Cerebellar nuclear complex (tissue), 1 donor: ENCODE data around the gene UCN.
"Not testable (repeated sequence)": the region's sequence is repeated elsewhere in the genome, so short reads cannot be mapped to it uniquely, and the experiment has no call there.

Experiments
- DNase-seq, 2 experiments: peaks; one replicate each; lab custom pipeline; 2025; lab: John Stamatoyannopoulos, UW

The UCN gene

DNA sequence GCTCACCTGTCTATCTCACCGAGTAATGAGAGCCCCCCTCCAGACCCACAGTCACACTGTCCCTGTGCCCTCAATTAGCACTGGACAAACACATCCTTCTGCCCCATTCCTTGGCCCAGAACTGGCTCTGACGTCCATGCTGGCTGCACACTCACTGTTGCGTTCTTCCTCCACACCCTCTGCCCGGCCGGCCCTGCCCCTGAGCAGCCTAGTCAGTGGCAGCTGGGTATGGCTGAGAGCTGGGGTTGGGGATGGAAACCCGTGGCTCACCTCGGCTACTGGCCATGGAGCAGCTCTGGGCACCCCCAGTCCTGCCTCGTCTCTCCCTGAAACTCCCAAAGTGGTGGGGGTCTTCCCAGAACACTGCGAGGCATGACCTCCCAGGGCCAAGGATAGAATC is 6.5 kb upstream of the UCN start:
- no peak for DNase-seq

- no peak for DNase-seq
Observed at GRCh38 chr2:27313882-27314645, 5.8 kb upstream of the UCN start.

GRCh38 chr2:27312152-27312551 is 3.9 kb upstream of the UCN start:
- DNase-seq, result no peak

- DNase-seq, result no peak
Observed at GRCh38 chr2:27309651-27310050, 1.4 kb upstream of the UCN start.

DNA sequence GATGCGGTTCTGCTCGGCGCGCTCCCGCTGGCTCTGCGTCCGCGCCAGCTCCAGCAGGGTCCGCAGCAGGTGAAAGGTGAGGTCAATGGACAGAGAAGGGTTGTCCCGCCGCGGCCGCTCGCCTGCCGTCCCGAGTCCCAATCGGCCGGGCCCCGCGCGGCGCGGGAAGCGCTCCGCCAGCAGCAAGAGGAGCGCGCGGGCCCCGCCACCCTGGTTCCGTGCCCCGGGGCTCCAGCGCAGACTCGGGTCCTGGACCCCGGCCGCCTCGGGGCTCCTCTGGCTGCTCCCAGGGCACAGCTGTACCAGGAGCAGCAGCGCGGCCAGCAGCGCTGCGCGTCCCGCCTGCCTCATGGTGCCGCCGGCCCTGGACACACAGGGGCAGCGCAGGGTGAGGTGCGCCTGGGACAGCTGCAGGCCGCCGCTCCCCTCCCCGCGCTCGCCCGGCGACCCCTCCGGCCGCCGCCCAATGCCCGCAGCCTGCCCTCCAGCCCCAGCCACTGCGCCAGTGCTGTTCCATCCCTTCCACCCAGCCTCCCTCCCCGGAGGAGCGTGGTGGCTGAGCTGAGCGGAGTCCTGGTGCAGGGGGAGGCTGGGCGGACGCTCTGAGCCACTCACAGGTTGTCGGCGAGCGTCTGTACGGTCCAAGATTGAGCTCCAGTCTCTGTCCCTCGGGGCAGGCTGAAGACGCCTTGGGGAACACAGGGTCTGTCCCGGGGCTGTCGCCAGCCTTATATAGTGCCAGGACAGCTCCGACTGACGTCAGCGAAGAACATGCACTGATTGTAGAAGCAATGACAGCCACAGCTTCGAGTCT is 493 bp downstream of the UCN start:
- no peak for DNase-seq

DNA sequence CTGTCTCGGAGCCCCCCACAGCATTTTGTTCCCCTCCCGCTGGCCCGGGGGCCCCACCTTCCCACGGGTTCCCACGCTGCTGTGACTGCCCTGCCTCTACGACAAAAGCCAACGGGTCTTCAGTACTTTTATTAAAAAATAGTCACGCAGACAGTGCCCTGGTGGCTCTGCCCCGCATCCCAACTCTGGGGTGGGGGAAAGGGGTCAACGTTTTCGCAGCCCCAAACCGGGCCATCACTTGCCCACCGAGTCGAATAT is 1.0 kb downstream of the UCN start:
- no peak for DNase-seq

DNA sequence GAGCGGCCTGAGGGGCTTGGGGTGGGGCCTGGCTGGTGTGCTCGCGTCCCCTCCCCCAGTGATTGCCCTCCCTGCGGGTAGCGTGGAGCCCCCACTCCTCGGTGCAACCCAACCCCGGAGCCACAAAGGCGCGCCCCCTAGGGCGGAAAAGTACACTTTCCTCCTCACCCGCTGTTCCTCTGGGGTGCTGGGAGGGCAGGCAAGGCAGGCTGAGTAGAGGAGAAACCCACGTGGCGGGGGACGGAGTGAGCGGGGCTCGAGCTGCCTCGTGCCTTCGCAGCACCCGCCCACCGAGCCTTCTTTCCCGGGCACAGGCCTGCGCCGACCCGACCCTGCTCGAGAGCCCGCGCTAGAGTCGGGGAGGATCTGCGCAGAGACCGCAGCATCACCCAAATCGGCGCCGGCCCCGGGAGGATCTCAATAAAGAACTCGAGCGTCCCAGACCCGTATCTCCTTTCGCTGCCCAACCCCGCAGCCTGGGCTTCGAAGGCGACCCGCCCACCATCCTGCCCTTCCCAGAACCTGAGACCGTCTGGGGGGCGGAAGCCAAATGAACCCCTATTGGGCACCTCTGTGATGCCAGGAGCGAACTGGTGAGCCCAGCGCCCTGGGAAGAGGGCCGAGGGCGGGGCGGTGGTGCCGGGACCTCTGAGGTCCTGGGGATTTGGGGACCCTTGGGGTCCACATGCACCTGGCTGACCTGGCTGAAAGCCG is 1.5 kb downstream of the UCN start:
- DNase-seq, result no peak

DNA sequence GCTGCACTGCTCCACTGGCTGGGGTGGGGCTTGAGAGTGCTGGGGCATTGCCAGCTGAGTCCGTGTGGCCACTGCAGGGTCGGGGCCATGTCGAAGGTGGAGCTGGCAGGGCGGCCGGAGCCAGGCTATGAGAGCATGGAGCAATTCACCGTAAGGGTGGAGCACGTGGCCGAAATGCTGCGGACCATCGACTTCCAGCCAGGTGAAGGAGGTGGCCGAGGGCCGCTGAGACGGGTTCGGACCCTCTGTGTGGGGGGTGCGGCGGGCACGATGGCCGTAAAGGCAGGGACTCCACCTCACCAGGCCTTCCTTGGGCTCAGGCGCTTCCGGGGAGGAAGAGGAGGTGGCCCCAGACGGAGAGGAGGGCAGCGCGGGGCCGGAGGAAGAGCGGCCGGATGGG is 2.1 kb downstream of the UCN start:
- no peak for DNase-seq

DNA sequence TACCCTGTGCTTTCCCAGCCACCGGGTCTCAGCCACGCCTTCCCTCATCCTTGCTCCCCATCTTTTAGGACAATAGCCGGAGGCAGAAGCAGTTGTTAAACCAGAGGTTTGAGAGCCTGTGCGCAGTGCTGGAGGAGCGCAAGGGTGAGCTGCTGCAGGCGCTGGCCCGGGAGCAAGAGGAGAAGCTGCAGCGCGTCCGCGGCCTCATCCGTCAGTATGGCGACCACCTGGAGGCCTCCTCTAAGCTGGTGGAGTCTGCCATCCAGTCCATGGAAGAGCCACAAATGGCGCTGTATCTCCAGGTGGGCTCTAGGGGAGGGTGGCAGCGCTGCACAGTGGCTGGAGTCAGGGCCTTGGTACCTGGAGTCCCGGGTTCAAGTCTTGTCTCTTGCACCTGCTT is 2.7 kb downstream of the UCN start:
- no peak for DNase-seq

DNA sequence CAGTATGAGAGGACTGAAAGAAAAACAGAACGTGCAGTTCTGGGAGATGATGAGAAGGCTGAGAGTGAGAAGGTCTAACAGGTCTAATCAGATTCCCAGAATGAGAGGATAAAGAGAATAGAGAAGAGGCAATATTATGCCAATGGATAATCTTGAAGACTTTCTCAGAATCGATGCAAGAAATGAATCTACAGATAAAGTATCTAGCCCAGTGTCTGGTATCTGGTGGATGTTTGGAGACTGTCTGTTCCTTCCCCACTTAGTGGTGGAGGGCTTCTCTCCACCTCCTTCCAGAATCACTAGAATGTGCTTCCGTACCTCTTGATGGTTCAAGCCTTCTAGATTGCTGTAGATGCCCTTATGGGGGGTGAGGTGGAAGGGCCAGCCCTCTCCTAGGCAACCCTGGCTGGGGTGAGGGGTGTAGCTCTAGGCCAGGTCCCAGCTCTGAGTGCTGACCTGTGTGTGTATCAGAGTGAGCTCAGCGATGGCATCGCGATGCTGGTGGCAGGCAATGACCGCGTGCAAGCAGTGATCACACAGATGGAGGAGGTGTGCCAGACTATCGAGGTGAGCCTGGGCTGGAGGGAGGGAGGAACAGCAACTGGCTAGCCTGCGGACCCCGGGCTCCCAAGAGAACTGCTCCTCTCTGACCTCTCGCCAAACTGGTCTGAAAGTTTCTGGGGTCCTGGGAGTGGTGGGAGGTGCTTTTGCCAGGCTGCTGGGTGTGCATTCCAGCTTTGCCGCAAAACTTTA is 3.6 kb downstream of the UCN start:
- DNase-seq, result no peak

- peak in 1 of 2 experiments; percentile 1 for DNase-seq
Observed at GRCh38 chr2:27303093-27304025, 4.9 kb downstream of the UCN start.

DNA sequence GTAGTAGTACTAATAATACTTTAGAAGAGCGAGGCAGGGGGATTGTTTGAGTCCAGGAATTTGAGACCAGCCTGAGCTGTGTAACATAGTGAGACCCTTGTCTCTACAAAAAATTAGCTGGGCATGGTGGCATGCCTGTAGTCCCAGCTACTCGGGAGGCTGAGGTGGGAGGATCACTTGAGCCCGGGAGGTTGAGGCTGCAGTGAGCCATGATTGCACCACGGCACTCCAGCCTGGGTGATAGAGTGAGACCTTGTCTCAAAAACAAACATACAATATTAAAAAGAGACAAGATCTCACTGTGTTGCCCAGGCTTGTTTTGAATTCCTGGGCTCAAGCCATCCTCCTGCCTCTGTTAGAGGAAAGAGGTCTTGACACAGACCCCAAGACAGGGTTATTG is 7.6 kb downstream of the UCN start:
- not testable (repeated sequence) for DNase-seq

GRCh38 chr2:27298391-27299080 is 9.7 kb downstream of the UCN start:
- DNase-seq, result no peak

GRCh38 chr2:27297195-27297594 is 11.1 kb downstream of the UCN start:
- no peak for DNase-seq

GRCh38 chr2:27296481-27296880 is 11.8 kb downstream of the UCN start:
- no peak for DNase-seq

GRCh38 chr2:27294928-27295327 is 13.3 kb downstream of the UCN start:
- no peak for DNase-seq

GRCh38 chr2:27291865-27292264 is 16.4 kb downstream of the UCN start:
- DNase-seq, result no peak

- DNase-seq, result no peak
Observed at GRCh38 chr2:27290549-27290948, 17.7 kb downstream of the UCN start.

DNA sequence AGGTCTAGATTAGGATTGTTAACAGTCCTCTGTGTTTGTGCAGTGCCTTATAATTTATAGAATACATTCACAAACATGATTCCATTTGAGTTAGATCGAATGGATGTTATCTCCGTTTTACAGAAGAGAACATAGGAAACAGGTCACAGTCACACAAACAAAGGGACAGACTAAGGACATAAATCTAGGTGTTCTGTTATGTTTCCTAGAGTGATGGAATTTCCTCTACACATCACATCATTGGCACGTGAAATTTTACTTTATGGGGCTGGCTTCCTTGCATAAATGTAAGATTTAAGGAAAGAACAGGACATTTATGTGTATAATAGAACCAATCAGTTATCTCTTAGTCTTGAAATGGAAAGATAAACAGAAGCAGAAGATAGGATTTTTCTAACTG is 19.6 kb downstream of the UCN start:
- DNase-seq, result no peak

DNA sequence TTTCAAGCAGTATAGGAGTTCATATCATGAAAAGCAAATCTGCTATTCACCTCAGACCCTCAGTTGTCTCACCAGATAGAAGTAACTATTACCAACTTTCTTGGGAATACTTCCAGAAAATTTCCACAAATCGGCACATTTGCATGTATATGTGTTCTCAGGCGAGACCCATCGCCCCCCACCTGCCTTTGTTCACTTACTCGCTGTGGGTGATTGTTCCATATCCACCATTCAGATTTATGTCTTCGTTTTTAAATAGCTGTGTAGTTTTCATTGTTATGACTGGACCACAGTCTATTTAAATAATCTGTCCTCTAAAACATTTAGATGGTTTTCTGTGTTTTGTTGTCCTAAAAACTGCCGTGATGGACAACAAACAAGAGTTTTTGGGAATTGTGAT is 22.8 kb downstream of the UCN start:
- no peak for DNase-seq

DNA sequence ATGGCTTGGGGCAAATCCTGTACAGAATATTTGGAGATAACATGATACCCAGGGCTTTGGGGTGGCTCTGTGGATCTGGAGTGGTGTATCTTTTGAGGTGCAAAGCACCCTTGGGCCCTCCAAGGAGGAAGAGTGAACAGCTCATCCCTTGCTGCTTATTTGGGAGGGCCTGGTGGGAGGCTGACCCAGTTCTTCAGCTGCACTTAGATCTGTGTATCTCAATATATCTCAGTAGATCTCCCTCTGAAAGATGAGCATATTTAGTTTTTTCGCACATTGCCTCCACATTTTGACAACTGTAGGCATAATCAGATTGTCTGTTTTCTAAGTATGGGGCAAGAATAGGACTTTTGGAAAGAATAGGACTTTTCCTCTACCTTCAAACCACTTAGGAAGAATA is 23.2 kb downstream of the UCN start:
- no peak for DNase-seq
